ENCODE data around the gene GALK2. TPM values are rescaled to one million over a fixed set of nuclear protein-coding genes. Genes with fewer than 3 reads are reported as not detected.

Gene GALK2
- total RNA-seq, 1 donor from 2014 or later: 25.4 TPM

- no peak for DNase-seq (ENCODE audit: low spot score in 2 of 2, unreplicated experiment in 2 of 2)
- no peaks in the 10 kb centered on the region for H3K27me3 Mint-ChIP-seq (ENCODE audit: low read depth)
- H3K27ac Mint-ChIP-seq: no peak overlapping the region
- H3K4me3 Mint-ChIP-seq: no peak overlapping the region
- peaks cover 44% of the 10 kb centered on the region for H3K36me3 Mint-ChIP-seq
- no peak for TF ChIP-seq CTCF (IDR thresholded peaks at IDR 0.05; ENCODE audit: unreplicated experiment)
- peaks cover 8% of the 10 kb centered on the region for H3K4me1 Mint-ChIP-seq
- peaks cover 19% of the 10 kb centered on the region for H3K9me3 Mint-ChIP-seq
These were observed 123.9 kb downstream of the GALK2 start for GRCh38 chr15:49293941-49294340.

GRCh38 chr15:49296258-49296657, 126.2 kb downstream of the GALK2 start:
- H3K27ac Mint-ChIP-seq: no peak overlapping the region
- H3K4me3 Mint-ChIP-seq: no peak overlapping the region

DNA sequence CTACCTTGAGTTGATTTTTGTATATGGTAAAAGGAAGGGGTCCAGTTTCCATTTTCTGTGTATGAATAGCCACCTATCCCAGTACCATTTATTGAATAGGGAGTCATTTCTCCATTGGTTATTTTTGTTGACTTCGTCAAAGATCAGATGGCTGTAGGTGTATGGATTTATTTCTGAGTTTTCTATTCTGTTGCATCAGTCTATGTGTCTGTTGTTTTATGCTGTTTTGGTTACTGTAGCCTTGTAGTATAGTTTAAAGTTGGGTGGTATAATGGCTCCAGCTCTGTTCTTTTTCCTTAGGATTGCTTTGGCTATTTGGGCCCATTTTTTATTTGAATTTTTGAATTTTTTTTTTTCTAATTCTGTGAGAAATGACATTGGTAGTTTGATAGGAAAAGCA, 127.5 kb downstream of the GALK2 start:
- Mint-ChIP-seq H3K36me3 (peaks cover 56% of the 10 kb centered on the region), H3K9me3 (peaks cover 38% of the 10 kb centered on the region), H3K27me3 (ENCODE audit: low read depth) (no peaks in the 10 kb centered on the region), H3K4me3 (no peak overlapping the region), H3K27ac (no peak overlapping the region), H3K4me1 (no peaks in the 10 kb centered on the region)
- TF ChIP-seq CTCF (IDR thresholded peaks at IDR 0.05; ENCODE audit: unreplicated experiment): no peak
- DNase-seq (ENCODE audit: low spot score in 2 of 2, unreplicated experiment in 2 of 2): no peak

More at GRCh38 chr15:49296258-49296657, 126.2 kb downstream of the GALK2 start:
- Mint-ChIP-seq H3K4me1 (no peaks in the 10 kb centered on the region), H3K36me3 (peaks cover 53% of the 10 kb centered on the region), H3K9me3 (peaks cover 38% of the 10 kb centered on the region), H3K27me3 (ENCODE audit: low read depth) (no peaks in the 10 kb centered on the region)
- DNase-seq (ENCODE audit: low spot score in 2 of 2, unreplicated experiment in 2 of 2): no peak
- TF ChIP-seq CTCF (IDR thresholded peaks at IDR 0.05; ENCODE audit: unreplicated experiment): no peak

DNA sequence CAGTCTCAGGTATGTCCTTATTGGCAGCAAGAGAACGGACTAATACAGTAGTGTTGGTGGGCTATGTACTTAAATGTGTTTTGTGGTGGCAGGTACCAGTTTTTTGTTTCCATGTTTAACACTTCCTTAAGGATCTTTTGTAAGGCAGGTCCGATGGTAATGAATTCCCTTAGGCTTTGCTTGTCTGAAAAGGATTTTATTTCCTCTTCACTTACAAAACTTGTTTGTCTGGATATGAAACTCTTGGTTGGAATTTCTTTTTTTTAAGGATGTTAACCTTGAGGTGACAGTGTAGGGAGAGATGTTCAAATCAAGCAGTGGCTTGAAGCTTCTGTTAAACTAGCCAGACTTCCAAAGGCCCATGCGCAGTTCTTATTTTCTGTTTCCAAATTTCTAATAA, 130.8 kb downstream of the GALK2 start:
- TF ChIP-seq CTCF (IDR thresholded peaks at IDR 0.05; ENCODE audit: unreplicated experiment): no peak
- Mint-ChIP-seq H3K9me3 (peaks cover 38% of the 10 kb centered on the region), H3K4me3 (no peak overlapping the region), H3K27me3 (ENCODE audit: low read depth) (no peaks in the 10 kb centered on the region), H3K4me1 (no peaks in the 10 kb centered on the region), H3K36me3 (peaks cover 62% of the 10 kb centered on the region), H3K27ac (no peak overlapping the region)
- no peak for DNase-seq (ENCODE audit: low spot score in 2 of 2, unreplicated experiment in 2 of 2)

- no peaks in the 10 kb centered on the region for H3K4me1 Mint-ChIP-seq
- H3K9me3 Mint-ChIP-seq: peaks cover 38% of the 10 kb centered on the region
- no peak overlapping the region for H3K4me3 Mint-ChIP-seq
- no peaks in the 10 kb centered on the region for H3K27me3 Mint-ChIP-seq (ENCODE audit: low read depth)
- H3K36me3 Mint-ChIP-seq: peaks cover 57% of the 10 kb centered on the region
- no peak overlapping the region for H3K27ac Mint-ChIP-seq
- DNase-seq (ENCODE audit: low spot score in 2 of 2, unreplicated experiment in 2 of 2): no peak
- no peak for TF ChIP-seq CTCF (IDR thresholded peaks at IDR 0.05; ENCODE audit: unreplicated experiment)
These were observed 131.5 kb downstream of the GALK2 start for GRCh38 chr15:49301562-49301961.

GRCh38 chr15:49303003-49303402, 133.0 kb downstream of the GALK2 start:
- no peaks in the 10 kb centered on the region for H3K4me1 Mint-ChIP-seq
- no peak overlapping the region for H3K4me3 Mint-ChIP-seq
- no peaks in the 10 kb centered on the region for H3K27me3 Mint-ChIP-seq (ENCODE audit: low read depth)
- no peak for TF ChIP-seq CTCF (IDR thresholded peaks at IDR 0.05; ENCODE audit: unreplicated experiment)
- no peak overlapping the region for H3K27ac Mint-ChIP-seq
- peaks cover 25% of the 10 kb centered on the region for H3K9me3 Mint-ChIP-seq
- H3K36me3 Mint-ChIP-seq: peaks cover 45% of the 10 kb centered on the region
- no peak for DNase-seq (ENCODE audit: low spot score in 2 of 2, unreplicated experiment in 2 of 2)
